ENCODE data around the gene IDUA.

The IDUA gene

DNA sequence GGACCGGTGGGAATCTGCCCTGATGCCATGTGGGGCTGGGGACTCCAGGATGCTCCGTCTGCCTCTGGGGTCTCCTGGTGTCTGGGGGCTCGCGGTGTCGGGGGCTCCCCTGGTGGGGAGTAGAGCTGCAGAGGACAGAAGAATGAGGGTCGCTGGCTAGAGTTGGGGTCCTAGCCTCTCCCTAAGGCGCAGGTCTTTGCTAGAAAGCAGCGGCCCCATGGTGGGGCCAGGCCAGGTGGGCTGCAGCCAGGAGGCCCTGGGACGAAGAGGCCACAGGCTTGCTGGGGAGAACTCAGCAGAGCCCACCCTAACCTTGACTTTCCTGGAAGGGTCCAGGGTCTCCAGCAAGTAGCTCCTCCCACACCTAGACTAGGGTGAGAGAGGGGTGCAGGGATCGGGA, 46.0 kb downstream of the IDUA start:
- DNase-seq: no peak

DNA sequence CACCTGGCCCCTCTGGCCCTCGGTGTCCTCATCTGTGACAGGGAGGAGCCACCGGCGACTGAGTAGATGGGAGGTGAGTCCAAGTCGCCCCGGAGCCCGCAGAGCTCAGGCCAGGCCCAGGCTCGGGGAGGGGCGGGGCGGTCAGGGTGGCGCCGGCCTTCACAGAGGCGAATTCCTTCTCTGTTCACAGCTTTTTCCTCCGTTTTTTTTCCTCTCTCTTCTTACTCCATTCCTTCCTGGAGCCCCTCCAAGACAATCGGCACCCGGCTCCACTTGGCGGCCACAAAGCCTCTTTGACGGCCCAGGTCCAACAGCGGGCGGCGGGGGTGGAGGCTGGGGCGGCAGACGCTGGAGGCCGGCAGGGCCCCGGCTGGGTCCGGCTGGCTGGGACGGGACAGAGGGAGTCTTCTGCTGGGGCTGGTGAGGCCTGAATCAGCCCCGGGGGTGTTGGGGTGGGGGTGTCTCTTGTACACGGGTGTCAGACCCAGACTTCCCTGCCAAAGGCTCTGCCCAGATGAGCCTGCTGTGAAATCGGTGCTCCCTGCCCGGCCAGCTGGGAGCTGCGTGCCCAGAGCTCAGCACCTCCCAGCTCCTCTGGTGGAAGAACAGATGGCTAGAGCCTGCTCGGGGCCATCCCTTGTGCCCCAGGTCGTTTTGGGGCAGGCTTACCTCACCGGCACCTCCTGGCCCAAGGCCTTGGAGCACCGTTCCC, 47.2 kb downstream of the IDUA start:
- no peak for DNase-seq

DNA sequence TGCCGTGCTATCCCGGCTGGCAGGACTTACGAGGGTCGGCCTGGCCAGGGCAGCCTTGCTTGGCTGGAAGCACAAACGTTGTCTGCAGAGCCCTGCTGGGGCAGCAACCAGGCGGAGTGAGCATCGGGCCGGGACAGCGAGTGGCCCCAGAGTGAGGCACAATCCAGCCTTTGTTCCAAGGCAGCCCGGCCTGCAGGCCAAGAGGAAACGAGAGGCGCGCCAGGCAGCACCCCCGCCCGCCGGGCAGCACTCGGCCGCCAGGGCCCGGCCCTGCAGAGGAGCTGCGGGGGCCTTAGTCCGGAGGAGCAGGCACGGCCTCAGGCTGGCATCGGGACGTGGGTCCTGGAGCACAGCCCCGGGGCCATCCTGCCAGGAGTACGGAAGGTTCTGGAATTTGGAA, 48.7 kb downstream of the IDUA start:
- DNase-seq: no peak

DNA sequence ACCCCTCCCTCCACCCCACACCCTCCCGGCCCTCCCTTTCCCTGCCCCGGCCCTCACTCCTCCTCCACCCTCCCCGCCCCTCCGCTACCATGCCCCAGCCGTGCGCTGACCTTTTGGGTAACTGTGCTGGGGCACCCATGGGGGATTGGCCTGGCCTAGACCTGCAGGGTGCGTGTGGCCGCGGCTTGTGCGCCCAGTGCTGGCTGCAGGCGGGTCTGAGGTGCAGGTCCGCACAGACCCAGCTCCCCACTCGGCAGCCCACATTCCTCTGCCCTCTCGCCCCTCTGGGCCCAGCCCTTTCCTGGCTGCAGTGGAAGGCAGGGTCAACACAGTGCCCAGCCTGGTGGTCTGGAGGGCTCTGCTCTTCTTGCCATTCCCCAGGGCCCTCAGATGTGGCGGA, 49.3 kb downstream of the IDUA start:
- DNase-seq: no peak

DNA sequence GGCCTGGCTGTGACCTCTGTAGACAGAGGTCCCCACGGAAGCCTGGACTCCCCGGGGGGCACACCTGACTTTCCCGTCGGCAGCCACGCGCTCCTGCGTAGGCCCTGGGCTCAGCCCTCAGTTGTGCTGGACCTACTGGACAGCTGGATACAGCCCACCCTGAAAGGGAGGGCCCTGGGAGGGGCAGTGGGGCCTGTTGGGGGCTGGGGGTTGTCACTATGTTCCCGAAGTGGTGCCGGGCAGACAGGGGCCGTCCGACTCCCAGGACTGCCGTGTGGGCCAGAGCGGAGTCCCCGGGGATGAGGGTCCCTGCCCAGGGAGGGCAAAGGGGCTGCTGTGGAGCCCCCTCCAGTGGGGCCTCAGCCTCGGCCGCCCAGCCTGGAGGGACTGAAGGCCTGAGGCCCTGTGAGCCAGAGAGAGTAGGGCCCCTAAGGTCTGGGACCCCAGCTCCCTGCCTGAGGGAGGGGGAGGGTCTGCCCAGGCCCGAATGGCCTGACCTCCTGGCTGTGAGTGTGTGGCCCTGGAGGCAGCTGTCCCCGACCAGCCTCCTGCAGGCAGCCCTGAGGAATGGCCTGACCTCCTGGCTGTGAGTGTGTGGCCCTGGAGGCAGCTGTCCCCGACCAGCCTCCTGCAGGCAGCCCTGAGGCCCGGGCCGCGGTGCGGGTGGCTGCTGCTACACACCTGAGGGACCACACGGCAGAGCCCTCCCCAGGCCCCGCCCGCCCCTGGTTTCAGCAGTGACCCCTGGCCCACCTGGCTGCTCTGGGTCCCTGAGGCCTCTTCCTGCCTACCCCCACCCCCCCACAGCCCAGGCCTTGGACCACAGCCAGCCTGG, 50.3 kb downstream of the IDUA start:
- DNase-seq: no peak

DNA sequence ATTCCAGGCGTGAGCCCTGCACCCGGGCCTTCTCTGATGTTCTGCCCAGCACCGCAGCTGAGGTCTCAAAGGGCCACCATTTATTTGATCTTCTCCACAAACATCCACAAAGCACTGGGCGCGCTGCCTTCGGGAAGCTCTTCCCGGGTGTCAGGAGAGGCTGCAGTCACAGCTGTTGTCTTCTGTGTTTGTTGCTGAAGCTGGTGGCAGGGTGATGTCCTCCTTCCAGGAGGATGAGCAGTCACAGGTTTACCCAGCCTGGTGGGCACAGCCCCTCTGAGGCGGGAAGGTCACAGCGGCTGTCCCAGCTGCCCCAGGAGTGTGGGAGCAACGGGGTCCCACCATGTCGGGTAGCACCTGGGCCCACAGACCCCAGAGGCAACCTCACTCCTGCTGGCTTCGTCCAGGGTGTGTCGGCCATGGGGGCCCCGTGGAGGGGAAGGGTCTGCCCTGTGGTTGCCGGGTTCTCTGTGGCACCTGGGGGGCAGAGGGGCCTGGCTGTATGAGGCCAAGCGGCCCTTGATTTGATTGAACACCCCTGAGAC, 52.2 kb downstream of the IDUA start:
- DNase-seq: no peak

DNA sequence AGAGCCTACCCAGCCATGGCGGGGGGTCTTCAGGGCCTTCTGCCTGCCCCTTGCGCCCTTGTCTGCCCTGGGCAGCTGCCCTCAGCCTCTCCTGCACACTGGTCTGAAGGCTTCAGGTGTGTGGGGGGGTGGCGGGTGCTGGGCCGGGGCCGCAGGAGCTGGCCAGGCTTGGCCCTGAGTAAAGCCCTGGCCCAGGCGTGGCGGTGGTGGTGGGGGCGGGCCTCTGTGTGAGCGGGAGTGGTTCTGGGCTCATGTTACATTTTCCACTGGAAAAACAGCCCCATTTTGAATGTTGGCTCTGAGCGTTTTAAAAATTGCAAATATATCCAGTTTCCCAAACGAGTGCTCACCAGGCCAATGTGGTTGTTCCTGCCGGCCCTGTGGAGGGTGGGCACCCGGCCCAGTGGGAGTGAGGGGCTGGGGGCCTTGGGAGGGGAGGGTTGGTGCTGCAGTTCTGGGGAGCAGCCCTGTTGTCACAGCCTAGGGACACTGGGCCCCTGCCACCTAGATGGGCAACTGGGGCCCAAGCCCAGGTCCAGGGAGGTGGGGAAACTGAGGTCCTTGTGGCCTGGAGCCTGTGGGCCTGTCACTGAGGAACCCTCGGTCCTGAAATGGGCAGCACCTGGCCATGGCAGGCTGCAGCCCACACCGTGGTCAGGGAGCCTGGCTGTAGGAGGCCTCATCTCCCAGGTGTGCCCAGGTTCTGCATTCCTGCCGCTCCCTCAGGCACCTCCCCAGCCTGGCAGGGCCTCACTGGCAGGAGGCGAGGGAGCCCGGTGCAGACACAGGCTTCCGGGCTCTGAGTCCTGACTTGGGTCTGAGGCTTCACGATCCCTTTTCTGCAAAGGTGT, 52.9 kb downstream of the IDUA start:
- DNase-seq: peak in 1 of 3 experiments; percentile 10

DNA sequence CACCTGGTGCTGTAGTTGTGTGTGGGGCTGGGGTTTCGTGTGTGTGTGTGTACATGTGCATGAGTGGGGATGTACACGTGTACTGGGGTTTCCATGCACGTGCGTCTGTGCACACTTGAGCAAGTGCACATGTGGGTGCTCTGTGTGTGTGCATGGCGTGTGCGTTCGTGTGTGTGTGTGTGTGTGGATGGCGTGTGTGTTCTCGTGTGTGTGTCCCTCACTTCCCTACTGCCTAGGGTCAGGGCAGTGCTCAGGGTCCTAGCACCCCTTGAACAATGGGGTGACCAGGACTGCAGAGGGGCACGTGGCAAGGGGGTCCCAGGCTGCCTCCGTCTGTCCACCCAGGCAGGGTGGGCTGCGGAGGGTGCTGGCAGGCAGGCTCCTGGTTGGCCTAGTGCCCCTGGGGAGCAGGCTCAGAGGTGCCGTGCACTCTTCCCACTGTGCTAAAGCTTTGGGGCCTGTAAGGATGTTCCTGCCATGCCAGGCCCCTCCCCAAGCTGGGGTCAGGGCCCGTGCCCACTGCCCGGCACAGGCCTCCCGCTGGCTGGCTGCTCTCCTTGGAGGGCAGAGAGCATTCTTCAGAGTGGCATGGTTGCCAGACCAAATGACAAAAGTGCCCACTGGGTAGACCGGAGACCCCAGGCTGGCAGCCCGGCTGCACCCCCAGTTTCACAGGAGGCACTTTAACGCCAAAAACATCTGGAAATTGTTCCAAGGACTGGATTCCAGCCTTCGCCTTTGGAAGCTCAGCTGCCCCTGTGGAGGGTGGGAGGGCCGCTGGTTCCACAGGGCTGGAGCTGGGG, 53.7 kb downstream of the IDUA start:
- DNase-seq: no peak

DNA sequence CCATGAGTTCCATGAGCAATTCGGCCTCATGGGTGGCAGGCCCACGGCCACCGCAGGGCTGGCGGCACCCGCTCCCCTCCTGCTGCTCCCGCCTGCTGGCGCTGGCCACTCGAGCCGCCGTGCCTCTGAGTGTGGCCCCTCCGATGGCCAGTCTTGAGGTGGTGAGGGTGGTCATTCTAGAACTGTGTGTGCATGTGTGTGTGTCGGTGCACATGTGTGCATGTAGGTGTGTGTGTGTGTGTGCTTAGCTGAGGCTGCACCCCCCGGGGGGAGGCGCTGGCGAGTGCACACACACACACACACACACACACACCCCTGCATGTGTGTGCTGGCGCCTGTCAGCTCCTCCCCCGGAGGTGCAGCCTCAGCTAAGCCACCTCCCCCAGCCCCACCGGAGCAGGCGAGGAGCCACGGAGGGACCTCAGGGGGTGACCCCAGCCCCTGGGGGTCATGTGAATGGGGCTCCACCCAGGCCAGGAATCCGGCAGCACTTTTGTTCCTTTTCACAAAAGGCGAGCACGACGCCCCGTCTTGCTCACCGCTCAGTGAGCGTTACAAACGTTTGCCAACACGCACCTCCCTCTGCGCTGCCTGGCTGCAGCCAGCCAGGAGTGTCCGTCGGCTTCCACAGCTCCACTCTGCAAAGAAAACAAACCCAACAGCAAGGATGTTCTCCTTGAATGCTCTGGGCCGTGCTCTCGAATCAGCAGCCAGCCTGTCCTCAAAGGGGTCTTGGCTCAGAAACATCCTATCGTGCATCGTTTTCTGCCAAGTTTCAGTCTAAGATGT, 54.5 kb downstream of the IDUA start:
- peak in 2 of 3 experiments; percentile 47 to 73 for DNase-seq

DNA sequence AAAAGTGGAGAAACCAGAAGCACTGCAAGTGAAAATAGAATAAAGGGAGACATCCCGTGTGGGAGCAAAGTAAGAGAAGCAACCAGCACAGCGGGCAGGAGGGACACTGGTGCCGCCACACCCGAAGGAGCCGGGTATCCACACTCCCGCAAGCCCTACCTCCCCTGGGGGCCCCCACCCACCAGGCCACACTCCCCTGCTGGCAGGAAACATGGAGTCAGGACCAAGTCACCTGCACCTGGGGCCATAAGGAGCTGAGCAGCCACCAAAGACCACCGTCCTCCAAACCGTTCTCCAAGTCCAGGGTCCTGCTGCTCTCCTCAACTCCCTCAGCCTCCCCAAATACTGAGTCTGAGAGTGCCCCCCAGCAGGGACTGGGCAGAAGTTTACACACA, 55.1 kb downstream of the IDUA start:
- no peak for DNase-seq

DNA sequence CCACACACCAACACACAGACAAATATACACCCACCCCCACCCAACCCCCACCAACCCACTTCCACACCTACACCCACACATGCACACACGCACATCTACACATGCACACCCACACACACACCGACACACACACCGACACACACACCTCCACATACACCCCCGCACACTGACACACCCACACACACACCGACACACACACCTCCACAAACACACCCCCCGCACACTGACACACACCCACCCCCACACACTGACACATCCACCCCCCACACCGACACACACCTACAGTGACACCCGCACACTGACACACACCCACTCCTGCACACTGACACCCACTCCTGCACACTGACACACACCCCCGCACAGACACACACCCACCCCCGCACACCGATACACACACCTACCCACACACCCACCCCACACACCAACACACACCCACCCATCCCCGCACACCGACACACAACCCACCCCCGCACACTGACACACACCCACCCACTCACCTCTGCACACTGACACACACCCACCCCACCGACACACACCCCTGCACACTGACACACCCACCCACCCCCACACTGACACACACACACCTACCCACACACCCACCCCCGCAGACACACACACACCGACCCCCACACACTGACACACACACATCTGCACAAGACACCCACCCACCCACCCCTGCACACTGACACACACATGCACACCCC, 55.7 kb downstream of the IDUA start:
- no peak for DNase-seq

DNA sequence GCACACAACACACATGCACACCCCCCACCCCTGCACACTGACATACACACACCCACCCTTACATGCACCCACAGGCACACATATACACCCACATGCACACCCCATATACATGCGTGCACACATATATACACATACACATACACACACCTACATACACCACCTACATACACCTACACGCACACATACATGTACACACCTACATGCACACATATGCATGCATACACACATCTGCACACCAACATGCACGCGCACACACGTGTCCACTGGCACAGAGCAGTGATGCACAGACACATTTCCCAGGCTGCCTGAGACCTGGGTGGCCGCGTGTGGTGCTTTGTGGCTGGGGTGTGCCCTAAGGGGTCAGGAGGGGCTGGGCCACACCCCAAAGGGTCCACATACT, 56.3 kb downstream of the IDUA start:
- no peak for DNase-seq

DNA sequence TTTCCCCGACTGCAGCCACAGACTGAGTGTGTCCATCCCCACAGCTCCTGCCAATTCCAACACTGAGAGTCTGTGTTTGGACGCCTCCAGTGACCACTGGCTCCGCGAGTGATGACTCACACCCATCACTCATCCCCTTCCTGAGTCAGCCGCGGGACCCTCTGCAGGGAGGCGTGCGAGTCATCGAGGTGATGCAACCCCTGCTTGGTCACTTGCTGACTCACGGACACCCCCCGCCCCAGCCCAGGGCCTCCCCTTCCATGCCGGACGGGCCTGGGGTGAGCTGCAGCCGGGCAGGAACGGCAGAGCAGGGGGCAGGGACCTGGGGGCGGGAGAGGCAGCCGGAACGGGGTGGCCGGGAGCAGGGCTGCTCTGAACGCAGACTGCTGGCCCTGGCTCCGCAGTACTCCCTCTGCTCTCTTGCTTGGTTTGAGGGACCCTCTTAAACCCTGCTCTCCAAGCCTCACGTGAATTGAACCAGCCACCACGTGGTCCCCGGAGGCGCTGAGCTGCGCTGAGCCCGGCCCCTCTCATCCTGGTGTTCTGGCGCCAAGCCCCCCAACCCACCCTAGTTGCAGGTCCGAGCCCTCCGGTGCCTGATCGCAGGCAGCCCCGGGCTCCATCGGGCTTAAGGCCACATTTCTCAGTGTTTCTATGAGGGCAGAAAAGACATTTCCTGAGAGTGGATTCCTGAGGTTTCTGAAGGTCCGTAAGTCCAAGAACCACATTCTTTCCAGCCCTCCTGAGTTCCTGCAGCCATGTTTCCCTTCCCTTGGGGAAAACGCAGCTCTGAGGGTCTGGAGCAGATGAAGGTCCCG, 57.0 kb downstream of the IDUA start:
- DNase-seq: peak in 1 of 3 experiments; percentile 11

DNA sequence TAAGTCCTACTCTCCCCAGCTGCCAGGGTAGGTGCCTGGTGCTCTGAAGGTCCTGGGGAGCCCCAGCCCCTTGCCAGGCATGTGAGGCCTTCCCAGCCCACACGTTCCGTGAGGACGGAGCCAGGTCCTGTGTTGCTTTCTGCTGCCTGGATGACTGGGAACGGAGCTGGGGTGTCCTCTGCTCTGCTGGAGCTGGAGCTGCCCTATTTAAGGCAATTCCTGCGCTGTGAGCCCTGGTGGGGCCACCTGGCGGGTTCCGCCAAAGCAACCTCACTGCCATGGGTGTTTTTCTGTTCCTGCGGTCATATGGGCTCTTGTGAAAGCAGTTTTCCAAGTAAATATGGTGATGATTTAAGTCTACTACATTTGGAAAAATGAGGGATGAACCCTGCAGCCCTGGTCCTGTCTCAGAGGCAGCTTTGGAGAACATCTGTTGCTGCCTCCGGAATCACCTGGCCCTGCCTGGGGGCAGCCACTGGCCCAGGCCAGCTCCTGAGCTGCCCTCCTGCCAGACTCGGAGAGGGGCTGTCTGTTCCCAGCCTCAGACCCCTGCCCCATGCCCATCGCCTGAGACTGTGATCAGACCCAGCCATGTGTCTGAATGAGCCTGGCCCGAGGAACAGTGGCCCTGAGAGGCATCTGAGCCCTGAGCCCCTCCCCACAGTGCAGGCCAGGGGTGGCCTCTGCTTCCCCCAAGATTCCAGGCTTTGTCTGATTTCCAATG, 57.8 kb downstream of the IDUA start:
- no peak for DNase-seq

DNA sequence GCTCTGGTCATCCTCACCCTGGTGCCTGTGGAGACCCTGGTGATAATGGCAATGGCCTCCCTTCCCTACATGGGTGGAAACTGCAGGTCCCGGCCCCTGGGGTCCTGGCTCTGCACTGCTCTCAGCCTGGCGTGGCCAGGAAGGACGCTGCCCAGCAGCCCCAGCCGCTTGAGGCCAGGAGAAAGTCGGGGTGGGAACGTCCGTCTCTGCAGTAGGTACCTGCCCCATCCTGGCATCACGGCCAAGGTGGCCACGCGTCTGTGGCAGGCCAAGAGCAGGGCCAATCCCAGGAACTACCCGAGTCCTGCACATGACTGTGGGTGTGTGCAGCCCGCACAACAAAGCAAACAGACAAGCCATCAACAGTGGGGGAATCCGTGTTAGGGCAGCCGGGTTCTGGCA, 58.4 kb downstream of the IDUA start:
- no peak for DNase-seq

DNA sequence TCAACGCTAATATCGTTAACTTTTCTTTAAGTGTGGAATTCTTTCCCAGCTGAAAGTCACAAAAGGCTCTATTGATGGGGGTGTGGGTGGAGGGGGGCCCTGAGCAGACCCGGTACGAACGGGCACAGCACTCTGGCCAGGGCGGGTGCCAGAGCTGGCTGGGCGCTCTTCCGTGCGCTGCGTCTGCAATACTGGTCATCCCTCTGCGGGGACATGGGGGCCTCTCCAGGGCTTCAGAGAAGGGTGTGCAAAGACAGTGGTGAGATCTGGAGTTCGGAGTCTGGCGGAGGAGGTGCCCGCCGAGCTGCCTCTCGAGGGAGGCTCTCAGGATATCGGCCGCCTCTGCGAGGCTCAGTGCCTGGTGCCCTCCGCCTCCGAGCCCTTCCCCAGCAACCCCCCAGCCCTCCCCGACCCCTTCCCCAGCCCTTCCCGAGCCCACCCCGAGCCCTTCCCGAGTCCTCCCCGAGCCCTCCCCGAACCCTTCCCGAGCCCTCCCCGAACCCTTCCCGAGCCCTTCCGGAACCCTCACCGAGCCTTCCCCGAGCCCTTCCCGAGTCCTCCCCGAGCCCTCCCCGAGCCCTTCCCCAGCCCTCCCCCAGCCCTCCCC, 58.9 kb downstream of the IDUA start:
- DNase-seq: peak in 1 of 3 experiments; percentile 18

DNA sequence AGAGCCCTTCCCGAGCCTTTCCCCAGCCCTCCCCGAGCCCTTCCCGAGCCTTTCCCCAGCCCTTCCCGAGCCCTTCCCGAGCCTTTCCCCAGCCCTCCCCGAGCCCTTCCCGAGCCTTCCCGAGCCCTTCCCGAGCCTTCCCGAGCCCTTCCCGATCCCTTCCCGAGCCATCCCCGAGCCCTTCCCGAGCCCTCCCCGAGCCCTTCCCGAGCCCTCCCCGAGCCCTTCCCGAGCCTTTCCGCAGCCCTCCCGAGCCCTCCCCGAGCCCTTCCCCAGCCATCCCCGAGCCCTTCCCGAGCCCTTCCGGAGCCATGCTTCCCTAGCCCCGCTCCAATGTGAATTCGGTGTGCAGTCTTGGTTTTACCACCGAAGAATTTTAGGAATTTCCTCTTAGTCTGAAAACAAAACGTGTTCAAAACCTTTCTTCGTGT, 59.8 kb downstream of the IDUA start:
- peak; percentile 52 to 80 (median 75) for DNase-seq

DNA sequence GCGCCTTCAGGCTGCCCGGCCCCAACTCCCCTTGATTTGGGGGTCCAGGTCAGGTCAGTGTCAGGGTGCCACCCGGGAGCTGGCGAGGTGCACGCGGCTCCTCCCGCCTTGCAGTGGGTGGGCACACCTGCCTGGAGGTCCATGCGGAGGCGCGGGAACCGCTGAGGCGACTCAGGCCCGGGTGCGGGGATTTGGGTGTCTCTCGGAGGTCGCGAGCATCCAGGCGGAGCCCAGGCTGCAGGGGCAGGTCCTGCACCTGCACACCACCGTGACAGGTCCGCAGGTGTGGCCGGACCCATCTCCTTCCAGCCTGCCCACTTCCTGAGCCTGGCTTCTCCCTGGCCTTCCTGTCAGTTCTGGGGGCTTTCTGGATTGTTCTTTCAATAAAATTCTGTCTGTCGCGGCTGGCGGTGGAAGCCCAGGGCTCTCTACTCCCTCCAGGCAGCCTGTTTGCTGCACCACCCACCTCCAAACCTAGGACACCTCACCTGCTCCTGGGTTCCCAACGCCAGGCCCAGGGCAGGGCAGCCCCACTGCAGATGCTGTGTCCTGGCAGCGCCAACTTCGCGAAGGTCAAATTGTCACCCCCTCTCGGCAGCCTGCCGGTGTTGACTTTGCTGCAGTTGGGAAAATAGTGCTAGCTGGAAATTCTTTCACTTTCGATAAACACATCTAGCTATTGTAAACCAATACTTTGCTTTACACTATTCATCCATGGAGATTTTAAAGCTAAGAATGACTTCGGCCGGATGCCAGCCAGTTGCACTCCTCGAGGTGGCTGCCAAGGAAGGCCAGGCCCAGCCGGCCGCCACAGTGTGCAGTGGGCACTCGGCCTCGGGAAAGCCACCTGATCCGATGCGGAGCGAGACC, 60.5 kb downstream of the IDUA start:
- no peak for DNase-seq
